HepG2 (cell line): ENCODE data around the gene TPCN2. TPM values are rescaled to one million over a fixed set of nuclear protein-coding genes. Genes with fewer than 3 reads are reported as not detected.

Experiments used
- ATAC-seq: fragments of 200-7000 bp; cut with Tn5 transposase; 3 replicates; pipeline ENCODE4 v1.9.1; 2020; ENCODE audit warnings: mild to moderate bottlenecking, moderate library complexity
- BruUV-seq: library from RNA; stranded (reverse); fragments of 400-500 nt; replicated peaks from 2 replicates; lab custom pipeline; 2021; lab: Mats Ljungman, UMichigan
- CTCF ChIA-PET: fragments of 300-600 bp; formaldehyde crosslinking; extraction: SDS; loops from one replicate; lab custom pipeline; 2021; ENCODE audit warnings: low total read pairs, inconsistent platforms, low intra/inter-chr PET ratio; lab: Yijun Ruan, JAX
- POLR2A ChIA-PET: fragments of 350-600 bp; sonication (Branson Sonifier 250); formaldehyde crosslinking; loops from one replicate; lab custom pipeline; 2020; ENCODE audit warnings: antibody characterized with exemption, inconsistent platforms; lab: Yijun Ruan, JAX
- DNase-seq: peaks from one replicate; pipeline ENCODE4 v3.0.0-alpha.2; 2015; ENCODE audit warnings: low spot score
- FAIRE-seq: peaks from 3 replicates; lab custom pipeline; 2011; peaks lifted over from hg19 to GRCh38; lab: Jason Lieb, UNC
- H2AFZ ChIP-seq: one replicate; pipeline ENCODE4 v1.6.1; 2011; ENCODE audit warnings: low read length, inconsistent platforms
- H3K27ac ChIP-seq: fragments of 300-600 bp; 3 replicates; pipeline ENCODE4 v1.8.0; 2011; ENCODE audit warnings: mixed run types, mild to moderate bottlenecking, mixed read lengths, low read length, inconsistent platforms; ENCODE audit not compliant: insufficient read depth; ENCODE audit errors: extremely low read length
- H3K27me3 ChIP-seq, 2 experiments: fragments of 200-600 bp in 1 of 2; 2 replicates in 1 of 2; 3 replicates in 1 of 2; pipeline versions ENCODE4 v1.6.0 to v1.8.0; 2011; ENCODE audit warnings: low read length in 2 of 2, mild to moderate bottlenecking in 2 of 2, moderate library complexity in 2 of 2, inconsistent platforms in 1 of 2; ENCODE audit not compliant: insufficient read depth in 2 of 2, control insufficient read depth in 1 of 2
- H3K36me3 ChIP-seq, 2 experiments: fragments of 200-600 bp in 1 of 2; replicated peaks in 1 of 2; 2 replicates in 1 of 2; 3 replicates in 1 of 2; pipeline versions ENCODE4 v1.5.1 to v1.8.0; 2011; ENCODE audit warnings: low read length in 2 of 2, inconsistent platforms in 1 of 2; ENCODE audit not compliant: insufficient read depth in 2 of 2, control insufficient read depth in 1 of 2
- H3K4me1 ChIP-seq: 2 replicates; pipeline ENCODE4 v1.5.1; 2012; ENCODE audit warnings: low read length, inconsistent platforms; ENCODE audit not compliant: insufficient read depth
- H3K4me2 ChIP-seq: 2 replicates; pipeline ENCODE4 v1.6.0; 2011; ENCODE audit warnings: low read depth, low read length, inconsistent platforms
- H3K4me3 ChIP-seq, 3 experiments: fragments of 200-600 bp in 1 of 3; sonication (generic), shearing (Covaris generic) in 1 of 3; replicated peaks in 1 of 3; 2 replicates each; pipeline ENCODE4 v1.5.1; 2011 to 2016; ENCODE audit warnings: low read length in 3 of 3, inconsistent platforms in 2 of 3, low read depth in 2 of 3, mild to moderate bottlenecking in 2 of 3, control low read depth in 1 of 3, mixed read lengths in 1 of 3; ENCODE audit not compliant: insufficient read depth in 1 of 3
- H3K79me2 ChIP-seq: one replicate; pipeline ENCODE4 v1.6.1; 2011; ENCODE audit warnings: low read length, inconsistent platforms; ENCODE audit not compliant: insufficient read depth
- H3K9ac ChIP-seq: 2 replicates; pipeline ENCODE4 v1.6.0; 2011; ENCODE audit warnings: mild to moderate bottlenecking, low read depth, low read length, inconsistent platforms; ENCODE audit not compliant: insufficient read depth
- H3K9me3 ChIP-seq: 2 replicates; pipeline ENCODE4 v1.5.1; 2012; ENCODE audit warnings: mild to moderate bottlenecking, low read length
- H4K20me1 ChIP-seq: 2 replicates; pipeline ENCODE4 v1.6.0; 2011; ENCODE audit warnings: inconsistent platforms, mild to moderate bottlenecking, low read length, moderate library complexity; ENCODE audit not compliant: insufficient read depth
- DDIT3 ChIP-seq: sonication (generic); formaldehyde crosslinking; IDR thresholded peaks from 2 replicates; pipeline ENCODE4 v1.4.0; 2020; ENCODE audit warnings: mild to moderate bottlenecking, missing genetic modification reagents
- EP300 ChIP-seq, 3 experiments: sonication (generic) in 1 of 3; formaldehyde crosslinking in 1 of 3; IDR thresholded peaks; 2 replicates each; pipeline versions ENCODE4 v1.5.1 to v1.6.1; 2011 to 2020; ENCODE audit warnings: low read depth in 2 of 3, low read length in 2 of 3, borderline replicate concordance in 1 of 3, improper control_type of control experiment in 1 of 3, mild to moderate bottlenecking in 1 of 3, missing genetic modification reagents in 1 of 3, moderate library complexity in 1 of 3
- KAT8 ChIP-seq: IDR thresholded peaks from 2 replicates; pipeline ENCODE4 v1.6.1; 2016; ENCODE audit warnings: missing genetic modification reagents, missing compliant biosample characterization
- KDM5A ChIP-seq: fragments of 200-600 bp; sonication (generic); IDR thresholded peaks from 2 replicates; pipeline ENCODE4 v1.7.0; 2018; ENCODE audit warnings: antibody characterized with exemption, mild to moderate bottlenecking, low read length, borderline replicate concordance
- KMT2A ChIP-seq: sonication (generic); formaldehyde crosslinking; IDR thresholded peaks from 2 replicates; pipeline ENCODE4 v1.4.0; 2020; ENCODE audit warnings: missing genetic modification reagents
- SMAD9 ChIP-seq: sonication (generic); formaldehyde crosslinking; IDR thresholded peaks from 2 replicates; pipeline ENCODE4 v1.5.1; 2020; ENCODE audit warnings: mild to moderate bottlenecking, missing genetic modification reagents
- SNAI1 ChIP-seq: sonication (generic); formaldehyde crosslinking; IDR thresholded peaks from 2 replicates; pipeline ENCODE4 v1.5.0; 2020; ENCODE audit warnings: mild to moderate bottlenecking, missing genetic modification reagents, borderline replicate concordance
- SP5 ChIP-seq: IDR thresholded peaks from 2 replicates; pipeline ENCODE4 v1.6.1; 2016; ENCODE audit warnings: low read depth, borderline replicate concordance
- SRF ChIP-seq: IDR thresholded peaks from 2 replicates; pipeline ENCODE4 v1.6.1; 2011; ENCODE audit warnings: mild to moderate bottlenecking, low read depth, low read length, moderate library complexity
- ZBTB8A ChIP-seq: sonication (generic); formaldehyde crosslinking; IDR thresholded peaks from 2 replicates; pipeline ENCODE4 v1.4.0; 2020; ENCODE audit warnings: mild to moderate bottlenecking, low read depth, missing genetic modification reagents, borderline replicate concordance
- ZC3H13 ChIP-seq: sonication (generic); formaldehyde crosslinking; IDR thresholded peaks from 2 replicates; pipeline ENCODE4 v1.8.1; 2023; ENCODE audit warnings: mild to moderate bottlenecking, missing genetic modification reagents, moderate library complexity
- ZNF207 ChIP-seq: fragments of 450-650 bp; IDR thresholded peaks from 2 replicates; pipeline ENCODE4 v1.6.1; 2016; ENCODE audit warnings: antibody characterized with exemption, borderline replicate concordance
- ZNF251 ChIP-seq: sonication (generic); formaldehyde crosslinking; IDR thresholded peaks from 2 replicates; pipeline ENCODE4 v1.9.0; 2021; ENCODE audit warnings: mild to moderate bottlenecking, missing genetic modification reagents
- ZNF605 ChIP-seq: sonication (generic); formaldehyde crosslinking; IDR thresholded peaks from 2 replicates; pipeline ENCODE4 v1.8.0; 2022; ENCODE audit warnings: mild to moderate bottlenecking, missing genetic modification reagents
- ZNF775 ChIP-seq: sonication (generic); formaldehyde crosslinking; IDR thresholded peaks from 2 replicates; pipeline ENCODE4 v1.4.0; 2020; ENCODE audit warnings: missing genetic modification reagents, mild to moderate bottlenecking, moderate library complexity, borderline replicate concordance
- WGBS: methylation state at CpG from one replicate; pipeline ENCODE4 v1.1.6; 2017; ENCODE audit warnings: low lambda C conversion rate; 5-methylcytosine and 5-hydroxymethylcytosine counted together
- in situ Hi-C: cut with HindIII; loops from 2 replicates; pipeline ENCODE4 v1.10.0; 2017; ENCODE audit warnings: low pct_unique_long_range_greater_than_20kb; ENCODE audit not compliant: extremely low pct_ligation_motif_present
- intact Hi-C: fragments of 100-400 bp; cut with micrococcal nuclease; formaldehyde crosslinking; loops from one replicate; pipeline ENCODE4 v1.10.0; 2022; ENCODE audit not compliant: unreplicated experiment
- polyA plus RNA-seq, 8 experiments: library from polyadenylated mRNA; depleted of rRNA in 3 of 8; stranded (reverse) in 7 of 8; unstranded in 1 of 8; fragments of >200 nt; fragmentation: Illumina TruSeq in 4 of 8; extraction: Trizol in 4 of 8; gene quantifications; 2 replicates each; pipeline versions ENCODE4 v1.2.1 to v1.2.3, GENCODE V29; 2011 to 2016; ENCODE audit warnings: low read depth in 4 of 8, missing spikeins in 1 of 8, mixed read lengths in 1 of 8; ENCODE audit not compliant: insufficient read depth in 1 of 8
- total RNA-seq, 5 experiments: library from RNA; depleted of rRNA; stranded (reverse); fragments of >200 nt; fragmentation: Illumina TruSeq; extraction: Trizol; gene quantifications; 2 replicates each; pipeline ENCODE4 v1.2.3, GENCODE V29; 2016; ENCODE audit warnings: low read depth in 1 of 5
- TF ChIP-seq, protein P1 (sequence below): fragments of 450-650 bp; IDR thresholded peaks from 2 replicates; pipeline ENCODE4 v1.6.1; 2016
- TF ChIP-seq, protein P2 (sequence below): sonication (generic); formaldehyde crosslinking; IDR thresholded peaks from 2 replicates; pipeline ENCODE4 v1.8.0; 2023; ENCODE audit warnings: mild to moderate bottlenecking, missing genetic modification reagents

TPCN2 gene
- total and polyA plus RNA-seq, 2 of the 13 experiments (the other 11 are each of a cell fraction or from before 2014, with no cell fraction given), result 5.6 to 5.9 TPM

- Histone ChIP-seq H3K79me2 (no peaks in the 10 kb centered on the region), H3K36me3 (peaks cover 0 to 2% of the 10 kb centered on the region in 2 experiments; a peak in 1 of 5 replicates), H4K20me1 (no peaks in the 10 kb centered on the region), H2AFZ (no peak overlapping the region), H3K27ac (no peak overlapping the region), H3K4me2 (no peak overlapping the region), H3K27me3 (no peaks in the 10 kb centered on the region), H3K9ac (no peak overlapping the region), H3K9me3 (no peaks in the 10 kb centered on the region), H3K4me1 (no peaks in the 10 kb centered on the region), H3K4me3 (no peak overlapping the region)
- no peak for DNase-seq
- TF ChIP-seq, protein P1, sequence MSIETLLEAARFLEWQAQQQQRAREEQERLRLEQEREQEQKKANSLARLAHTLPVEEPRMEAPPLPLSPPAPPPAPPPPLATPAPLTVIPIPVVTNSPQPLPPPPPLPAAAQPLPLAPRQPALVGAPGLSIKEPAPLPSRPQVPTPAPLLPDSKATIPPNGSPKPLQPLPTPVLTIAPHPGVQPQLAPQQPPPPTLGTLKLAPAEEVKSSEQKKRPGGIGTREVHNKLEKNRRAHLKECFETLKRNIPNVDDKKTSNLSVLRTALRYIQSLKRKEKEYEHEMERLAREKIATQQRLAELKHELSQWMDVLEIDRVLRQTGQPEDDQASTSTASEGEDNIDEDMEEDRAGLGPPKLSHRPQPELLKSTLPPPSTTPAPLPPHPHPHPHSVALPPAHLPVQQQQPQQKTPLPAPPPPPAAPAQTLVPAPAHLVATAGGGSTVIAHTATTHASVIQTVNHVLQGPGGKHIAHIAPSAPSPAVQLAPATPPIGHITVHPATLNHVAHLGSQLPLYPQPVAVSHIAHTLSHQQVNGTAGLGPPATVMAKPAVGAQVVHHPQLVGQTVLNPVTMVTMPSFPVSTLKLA, result 0 out of 2 replicates have a peak, but pooled peaks have one; percentile 15
- no peak for TF ChIP-seq SMAD9 (CRISPR knock-in tag)
- POLR2A ChIA-PET, result no interaction called here
- BruUV-seq, result no TSS peak
- in situ Hi-C loops (no loop called here), intact Hi-C loops (no loop called here)
- no peak for FAIRE-seq
- no peak for ATAC-seq
- 60% methylated on average over 3 of the region's 10 CpGs for WGBS
- CTCF ChIA-PET, result no interaction called here
These were observed 46.2 kb downstream of the TPCN2 start for GRCh38 chr11:69094915-69095290.

DNA sequence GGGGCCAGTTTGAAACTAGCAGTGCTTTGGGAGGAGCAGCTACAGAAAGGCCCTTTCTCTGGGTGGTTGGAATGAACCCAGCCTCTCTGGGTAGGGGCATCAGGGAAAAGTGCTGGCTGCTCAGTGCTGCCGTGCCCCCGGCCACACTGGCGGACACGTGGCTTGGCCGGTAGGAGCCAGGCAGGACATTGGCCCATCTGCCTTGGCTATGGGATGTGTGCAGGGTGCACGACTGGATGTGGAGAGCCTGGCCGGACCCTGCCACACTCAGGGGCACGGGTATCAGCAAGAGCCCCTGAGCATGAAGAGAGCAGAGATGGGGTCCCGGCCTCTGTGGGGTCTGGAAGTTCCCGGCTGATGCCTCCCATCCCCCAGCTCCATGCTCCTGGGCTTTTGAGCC, 46.6 kb downstream of the TPCN2 start:
- no peaks in the 10 kb centered on the region for H3K9me3 ChIP-seq
- BruUV-seq, result no TSS peak
- no peak overlapping the region for H3K4me3 ChIP-seq
- H3K27me3 ChIP-seq, result 0 out of 5 replicates have a peak, but pooled peaks cover 0 to 2% of the 10 kb centered on the region in 2 experiments
- FAIRE-seq, result no peak
- ATAC-seq, result 0 out of 3 replicates have a peak, but pooled peaks have one; percentile 13
- no peak for DNase-seq
- ChIA-PET CTCF (no interaction called here), POLR2A (no interaction called here)
- no peak overlapping the region for H3K4me2 ChIP-seq
- peaks cover 0 to 2% of the 10 kb centered on the region in 2 experiments; a peak in 1 of 5 replicates for H3K36me3 ChIP-seq
- H3K4me1 ChIP-seq, result no peaks in the 10 kb centered on the region
- no peaks in the 10 kb centered on the region for H4K20me1 ChIP-seq
- intact Hi-C loops (no loop called here), in situ Hi-C loops (no loop called here)
- H2AFZ ChIP-seq, result no peak overlapping the region
- no peaks in the 10 kb centered on the region for H3K79me2 ChIP-seq
- H3K9ac ChIP-seq, result no peak overlapping the region
- H3K27ac ChIP-seq, result no peak overlapping the region
- WGBS, result 60% methylated on average over 6 of the region's 10 CpGs
- TF ChIP-seq EP300 (IDR thresholded peaks at IDR 0.05; ENCODE audit: low read depth in 2 of 2, low read length in 2 of 2) (no peak), EP300 (CRISPR knock-in tag; IDR thresholded peaks at IDR 0.05; ENCODE audit: borderline replicate concordance) (no peak), KDM5A (no peak), KAT8 (no peak), DDIT3 (no peak), SNAI1 (CRISPR knock-in tag) (no peak), ZC3H13 (CRISPR knock-in tag) (no peak), KMT2A (CRISPR knock-in tag) (no peak), ZNF605 (no peak), ZBTB8A (CRISPR knock-in tag) (no peak), ZNF775 (CRISPR knock-in tag) (no peak), SP5 (CRISPR knock-in tag) (no peak), SRF (no peak), ZNF251 (no peak), ZNF207 (no peak)
- TF ChIP-seq, protein P2, sequence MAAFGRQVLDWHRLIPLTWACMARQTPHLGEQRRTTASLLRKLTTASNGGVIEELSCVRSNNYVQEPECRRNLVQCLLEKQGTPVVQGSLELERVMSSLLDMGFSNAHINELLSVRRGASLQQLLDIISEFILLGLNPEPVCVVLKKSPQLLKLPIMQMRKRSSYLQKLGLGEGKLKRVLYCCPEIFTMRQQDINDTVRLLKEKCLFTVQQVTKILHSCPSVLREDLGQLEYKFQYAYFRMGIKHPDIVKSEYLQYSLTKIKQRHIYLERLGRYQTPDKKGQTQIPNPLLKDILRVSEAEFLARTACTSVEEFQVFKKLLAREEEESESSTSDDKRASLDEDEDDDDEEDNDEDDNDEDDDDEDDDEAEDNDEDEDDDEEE (CRISPR knock-in tag), result no peak
